ENCODE measurements around the gene PHACTR3. TPM values are rescaled to one million over a fixed set of nuclear protein-coding genes. Genes with fewer than 3 reads are reported as not detected.

Gene PHACTR3
- total RNA-seq, 1 donor from 2014 or later = 8.7 TPM

DNA sequence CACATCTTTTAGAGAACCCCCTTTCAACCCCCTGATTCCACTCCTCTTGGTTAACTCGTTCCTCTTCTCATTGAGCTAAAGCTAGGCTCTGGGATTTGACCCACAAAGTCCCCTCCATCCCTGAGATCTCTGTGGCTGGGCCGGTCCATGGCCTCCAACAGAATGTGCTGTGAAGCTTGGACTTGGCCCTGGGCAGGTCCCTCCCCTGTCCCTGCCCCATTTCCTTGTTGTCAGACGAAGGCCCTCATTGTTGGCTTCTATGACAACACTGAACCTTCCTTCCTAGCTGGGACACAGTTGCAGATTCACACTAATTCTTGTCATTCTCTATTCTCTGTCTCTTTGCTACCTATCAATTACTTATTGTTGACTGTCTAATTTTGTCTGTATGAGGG, 173.0 kb downstream of the PHACTR3 start:
- Mint-ChIP-seq H3K9me3 (ENCODE audit: unreplicated experiment) (no peaks in the 10 kb centered on the region), H3K4me3 (ENCODE audit: unreplicated experiment) (no peak overlapping the region), H3K27me3 (ENCODE audit: unreplicated experiment) (peaks cover 9% of the 10 kb centered on the region), H3K27ac (ENCODE audit: unreplicated experiment) (no peak overlapping the region), H3K36me3 (ENCODE audit: low read depth, unreplicated experiment) (peaks cover 15% of the 10 kb centered on the region), H3K4me1 (ENCODE audit: unreplicated experiment) (peaks cover 2% of the 10 kb centered on the region)
- TF ChIP-seq, protein P1, sequence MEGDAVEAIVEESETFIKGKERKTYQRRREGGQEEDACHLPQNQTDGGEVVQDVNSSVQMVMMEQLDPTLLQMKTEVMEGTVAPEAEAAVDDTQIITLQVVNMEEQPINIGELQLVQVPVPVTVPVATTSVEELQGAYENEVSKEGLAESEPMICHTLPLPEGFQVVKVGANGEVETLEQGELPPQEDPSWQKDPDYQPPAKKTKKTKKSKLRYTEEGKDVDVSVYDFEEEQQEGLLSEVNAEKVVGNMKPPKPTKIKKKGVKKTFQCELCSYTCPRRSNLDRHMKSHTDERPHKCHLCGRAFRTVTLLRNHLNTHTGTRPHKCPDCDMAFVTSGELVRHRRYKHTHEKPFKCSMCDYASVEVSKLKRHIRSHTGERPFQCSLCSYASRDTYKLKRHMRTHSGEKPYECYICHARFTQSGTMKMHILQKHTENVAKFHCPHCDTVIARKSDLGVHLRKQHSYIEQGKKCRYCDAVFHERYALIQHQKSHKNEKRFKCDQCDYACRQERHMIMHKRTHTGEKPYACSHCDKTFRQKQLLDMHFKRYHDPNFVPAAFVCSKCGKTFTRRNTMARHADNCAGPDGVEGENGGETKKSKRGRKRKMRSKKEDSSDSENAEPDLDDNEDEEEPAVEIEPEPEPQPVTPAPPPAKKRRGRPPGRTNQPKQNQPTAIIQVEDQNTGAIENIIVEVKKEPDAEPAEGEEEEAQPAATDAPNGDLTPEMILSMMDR (IDR thresholded peaks at IDR 0.05; ENCODE audit: unreplicated experiment) = no peak
- no peak for DNase-seq (ENCODE audit: low spot score)

DNA sequence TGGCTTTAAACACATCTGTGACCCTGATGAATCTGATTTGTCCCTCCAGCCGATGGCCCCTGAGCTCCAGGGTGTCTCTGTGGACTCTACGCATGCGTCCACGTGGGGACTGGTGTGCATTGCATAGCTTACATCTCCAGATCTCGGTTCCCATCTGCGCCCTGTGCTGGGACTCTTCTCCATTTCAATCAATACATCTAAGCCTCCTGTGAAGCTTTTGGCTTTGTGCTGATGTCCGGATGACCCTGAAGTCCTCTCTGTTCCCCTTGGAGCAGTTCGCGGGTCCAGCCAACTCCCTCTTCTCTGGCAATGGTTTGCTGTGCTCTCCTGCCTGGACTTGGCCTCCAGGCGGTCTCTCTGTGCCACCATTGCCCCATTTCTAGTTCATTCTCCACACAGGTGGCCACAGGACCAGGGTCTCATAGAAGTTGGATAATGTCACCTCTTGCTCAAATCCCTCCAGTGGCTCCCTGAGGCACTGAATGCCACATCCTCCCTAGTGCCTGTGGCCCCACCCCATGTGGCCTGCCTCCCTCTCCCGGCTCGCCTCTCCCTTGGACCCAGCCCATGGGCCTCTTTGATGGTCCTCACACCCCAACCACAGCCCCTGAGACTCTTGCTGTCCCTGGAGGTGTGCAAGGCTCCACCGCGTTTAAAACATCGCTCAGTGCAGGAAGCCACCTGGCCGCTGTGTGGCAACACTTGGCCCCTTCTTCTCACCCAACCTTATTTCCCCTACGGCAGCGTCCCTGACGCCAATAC, 173.7 kb downstream of the PHACTR3 start:
- Mint-ChIP-seq H3K4me3 (ENCODE audit: unreplicated experiment) (no peak overlapping the region), H3K36me3 (ENCODE audit: low read depth, unreplicated experiment) (peaks cover 15% of the 10 kb centered on the region), H3K9me3 (ENCODE audit: unreplicated experiment) (no peaks in the 10 kb centered on the region), H3K27ac (ENCODE audit: unreplicated experiment) (no peak overlapping the region), H3K27me3 (ENCODE audit: unreplicated experiment) (peaks cover 9% of the 10 kb centered on the region), H3K4me1 (ENCODE audit: unreplicated experiment) (peaks cover 2% of the 10 kb centered on the region)
- TF ChIP-seq, protein P1 (IDR thresholded peaks at IDR 0.05; ENCODE audit: unreplicated experiment) = no peak
- DNase-seq (ENCODE audit: low spot score) = no peak

DNA sequence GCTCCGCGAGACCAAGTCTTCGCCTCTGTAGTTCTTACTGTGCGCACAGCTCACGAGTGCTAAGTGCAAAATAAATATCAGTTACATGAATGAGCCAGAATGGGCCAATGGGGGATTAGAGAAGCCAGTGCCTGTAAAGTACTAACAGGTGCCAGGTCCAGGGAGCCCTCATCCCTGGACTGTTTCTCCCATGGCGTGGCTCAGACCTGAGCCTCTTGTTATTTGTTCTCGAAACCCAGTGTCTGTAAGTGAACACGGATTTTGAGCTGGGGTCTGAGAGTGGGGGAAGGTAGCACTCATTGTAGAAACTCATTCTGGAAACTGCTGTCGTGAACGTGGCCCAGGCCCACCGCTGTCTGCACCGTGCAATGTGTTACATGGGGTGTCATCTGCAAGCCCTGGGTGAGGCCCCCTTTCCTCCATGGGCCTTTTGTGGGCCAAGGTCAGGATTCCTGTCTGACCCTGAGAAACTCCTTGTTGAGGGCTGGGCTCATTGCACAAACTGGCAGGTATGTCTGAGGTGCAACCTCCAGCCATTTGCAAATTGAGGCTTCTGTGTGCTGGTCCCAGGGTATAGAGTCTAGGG, 174.4 kb downstream of the PHACTR3 start:
- Mint-ChIP-seq H3K27me3 (ENCODE audit: unreplicated experiment) (peaks cover 9% of the 10 kb centered on the region), H3K4me1 (ENCODE audit: unreplicated experiment) (peaks cover 2% of the 10 kb centered on the region), H3K27ac (ENCODE audit: unreplicated experiment) (no peak overlapping the region), H3K4me3 (ENCODE audit: unreplicated experiment) (no peak overlapping the region), H3K9me3 (ENCODE audit: unreplicated experiment) (no peaks in the 10 kb centered on the region), H3K36me3 (ENCODE audit: low read depth, unreplicated experiment) (peaks cover 15% of the 10 kb centered on the region)
- TF ChIP-seq, protein P1 (IDR thresholded peaks at IDR 0.05; ENCODE audit: unreplicated experiment) = no peak
- DNase-seq (ENCODE audit: low spot score) = no peak

DNA sequence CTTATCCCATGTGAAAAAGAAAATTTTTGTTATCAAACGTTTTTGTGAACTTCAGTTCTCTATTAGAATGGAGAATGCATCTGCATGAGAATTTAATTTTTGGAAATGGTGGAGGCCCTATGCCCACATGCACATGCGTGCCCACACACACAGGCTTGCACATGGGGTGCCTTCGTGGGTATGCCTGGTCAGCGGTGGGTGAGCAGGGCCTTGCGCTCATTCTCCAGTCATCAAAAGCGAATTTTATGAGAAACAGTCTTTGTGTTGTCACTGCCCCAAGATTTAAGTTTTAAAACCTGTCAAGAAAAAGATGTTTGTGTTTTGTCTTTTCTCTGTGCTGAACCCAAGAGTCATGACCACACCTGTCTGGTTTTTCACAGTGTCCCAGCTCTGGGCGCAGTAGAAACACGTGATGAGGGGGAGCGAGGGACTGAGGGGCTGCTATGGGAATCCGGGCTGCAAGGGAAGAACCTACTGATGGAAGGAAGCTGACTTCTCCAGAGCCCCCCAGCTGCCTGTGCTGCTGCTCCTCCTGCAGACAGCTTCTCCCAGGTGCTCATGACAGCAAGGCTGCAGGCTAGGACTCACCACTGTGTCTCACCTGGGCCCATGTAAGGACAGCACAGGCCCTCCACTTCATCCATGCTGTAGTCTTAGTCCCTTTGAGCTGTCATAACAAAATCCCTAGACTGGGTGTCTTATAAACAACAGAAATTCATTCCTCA, 175.5 kb downstream of the PHACTR3 start:
- no peaks in the 10 kb centered on the region for H3K9me3 Mint-ChIP-seq (ENCODE audit: unreplicated experiment)
- peaks cover 3% of the 10 kb centered on the region for H3K27me3 Mint-ChIP-seq (ENCODE audit: unreplicated experiment)
- TF ChIP-seq, protein P1 (IDR thresholded peaks at IDR 0.05; ENCODE audit: unreplicated experiment) = no peak
- peaks cover 8% of the 10 kb centered on the region for H3K36me3 Mint-ChIP-seq (ENCODE audit: low read depth, unreplicated experiment)
- no peak overlapping the region for H3K27ac Mint-ChIP-seq (ENCODE audit: unreplicated experiment)
- DNase-seq (ENCODE audit: low spot score) = no peak
- no peak overlapping the region for H3K4me3 Mint-ChIP-seq (ENCODE audit: unreplicated experiment)
- no peaks in the 10 kb centered on the region for H3K4me1 Mint-ChIP-seq (ENCODE audit: unreplicated experiment)
